HepG2 (cell line): ENCODE results near the gene SBK1. TPM values are rescaled to one million over a fixed set of nuclear protein-coding genes. Genes with fewer than 3 reads are reported as not detected.

Source experiments
- ATAC-seq: fragments of 200-7000 bp; cut with Tn5 transposase; 3 replicates; pipeline ENCODE4 v1.9.1; 2020; ENCODE audit warnings: mild to moderate bottlenecking, moderate library complexity
- BruUV-seq: library from RNA; stranded (reverse); fragments of 400-500 nt; replicated peaks from 2 replicates; lab custom pipeline; 2021; lab: Mats Ljungman, UMichigan
- CTCF ChIA-PET: fragments of 300-600 bp; formaldehyde crosslinking; extraction: SDS; loops from one replicate; lab custom pipeline; 2021; ENCODE audit warnings: low total read pairs, inconsistent platforms, low intra/inter-chr PET ratio; lab: Yijun Ruan, JAX
- POLR2A ChIA-PET: fragments of 350-600 bp; sonication (Branson Sonifier 250); formaldehyde crosslinking; loops from one replicate; lab custom pipeline; 2020; ENCODE audit warnings: antibody characterized with exemption, inconsistent platforms; lab: Yijun Ruan, JAX
- DNase-seq: peaks from one replicate; pipeline ENCODE4 v3.0.0-alpha.2; 2015; ENCODE audit warnings: low spot score
- FAIRE-seq: peaks from 3 replicates; lab custom pipeline; 2011; peaks lifted over from hg19 to GRCh38; lab: Jason Lieb, UNC
- H2AFZ ChIP-seq: one replicate; pipeline ENCODE4 v1.6.1; 2011; ENCODE audit warnings: low read length, inconsistent platforms
- H3K27ac ChIP-seq: fragments of 300-600 bp; 3 replicates; pipeline ENCODE4 v1.8.0; 2011; ENCODE audit warnings: mixed run types, mild to moderate bottlenecking, mixed read lengths, low read length, inconsistent platforms; ENCODE audit not compliant: insufficient read depth; ENCODE audit errors: extremely low read length
- H3K27me3 ChIP-seq, 2 experiments: fragments of 200-600 bp in 1 of 2; 2 replicates in 1 of 2; 3 replicates in 1 of 2; pipeline versions ENCODE4 v1.6.0 to v1.8.0; 2011; ENCODE audit warnings: low read length in 2 of 2, mild to moderate bottlenecking in 2 of 2, moderate library complexity in 2 of 2, inconsistent platforms in 1 of 2; ENCODE audit not compliant: insufficient read depth in 2 of 2, control insufficient read depth in 1 of 2
- H3K36me3 ChIP-seq, 2 experiments: fragments of 200-600 bp in 1 of 2; replicated peaks in 1 of 2; 2 replicates in 1 of 2; 3 replicates in 1 of 2; pipeline versions ENCODE4 v1.5.1 to v1.8.0; 2011; ENCODE audit warnings: low read length in 2 of 2, inconsistent platforms in 1 of 2; ENCODE audit not compliant: insufficient read depth in 2 of 2, control insufficient read depth in 1 of 2
- H3K4me1 ChIP-seq: 2 replicates; pipeline ENCODE4 v1.5.1; 2012; ENCODE audit warnings: low read length, inconsistent platforms; ENCODE audit not compliant: insufficient read depth
- H3K4me2 ChIP-seq: 2 replicates; pipeline ENCODE4 v1.6.0; 2011; ENCODE audit warnings: low read depth, low read length, inconsistent platforms
- H3K4me3 ChIP-seq, 3 experiments: fragments of 200-600 bp in 1 of 3; sonication (generic), shearing (Covaris generic) in 1 of 3; replicated peaks in 1 of 3; 2 replicates each; pipeline ENCODE4 v1.5.1; 2011 to 2016; ENCODE audit warnings: low read length in 3 of 3, inconsistent platforms in 2 of 3, low read depth in 2 of 3, mild to moderate bottlenecking in 2 of 3, control low read depth in 1 of 3, mixed read lengths in 1 of 3; ENCODE audit not compliant: insufficient read depth in 1 of 3
- H3K79me2 ChIP-seq: one replicate; pipeline ENCODE4 v1.6.1; 2011; ENCODE audit warnings: low read length, inconsistent platforms; ENCODE audit not compliant: insufficient read depth
- H3K9ac ChIP-seq: 2 replicates; pipeline ENCODE4 v1.6.0; 2011; ENCODE audit warnings: mild to moderate bottlenecking, low read depth, low read length, inconsistent platforms; ENCODE audit not compliant: insufficient read depth
- H3K9me3 ChIP-seq: 2 replicates; pipeline ENCODE4 v1.5.1; 2012; ENCODE audit warnings: mild to moderate bottlenecking, low read length
- H4K20me1 ChIP-seq: 2 replicates; pipeline ENCODE4 v1.6.0; 2011; ENCODE audit warnings: inconsistent platforms, mild to moderate bottlenecking, low read length, moderate library complexity; ENCODE audit not compliant: insufficient read depth
- DNMT1 ChIP-seq: sonication (generic); formaldehyde crosslinking; IDR thresholded peaks from 2 replicates; pipeline ENCODE4 v1.5.1; 2020; ENCODE audit warnings: mild to moderate bottlenecking, missing genetic modification reagents
- HDAC6 ChIP-seq: fragments of 200-600 bp; sonication (generic); IDR thresholded peaks from 2 replicates; pipeline ENCODE4 v1.7.0; 2017; ENCODE audit warnings: mild to moderate bottlenecking, antibody characterized with exemption, low read length, low read depth
- RBAK ChIP-seq: sonication (generic); formaldehyde crosslinking; IDR thresholded peaks from 2 replicates; pipeline ENCODE4 v1.5.1; 2020; ENCODE audit warnings: mild to moderate bottlenecking, missing genetic modification reagents
- TEAD3 ChIP-seq: optimal IDR thresholded peaks from 2 replicates; pipeline ENCODE3; 2016; ENCODE audit warnings: borderline replicate concordance
- THYN1 ChIP-seq: sonication (generic); formaldehyde crosslinking; IDR thresholded peaks from 2 replicates; pipeline ENCODE4 v1.8.1; 2023; ENCODE audit warnings: low read depth, mild to moderate bottlenecking, moderate library complexity, missing genetic modification reagents, borderline replicate concordance
- U2AF1 ChIP-seq: fragments of 200-400 bp; formaldehyde crosslinking; optimal IDR thresholded peaks from 2 replicates; pipeline ENCODE3; 2017; ENCODE audit warnings: mild to moderate bottlenecking, low read depth, low read length
- ZIK1 ChIP-seq: sonication (generic); formaldehyde crosslinking; IDR thresholded peaks from 2 replicates; pipeline ENCODE4 v1.5.0; 2020; ENCODE audit warnings: mild to moderate bottlenecking, low read depth, missing genetic modification reagents, borderline replicate concordance
- ZNF3 ChIP-seq: IDR thresholded peaks from 2 replicates; pipeline ENCODE4 v1.7.0; 2017; ENCODE audit warnings: inconsistent platforms
- WGBS: methylation state at CpG from one replicate; pipeline ENCODE4 v1.1.6; 2017; ENCODE audit warnings: low lambda C conversion rate; 5-methylcytosine and 5-hydroxymethylcytosine counted together
- in situ Hi-C: cut with HindIII; loops from 2 replicates; pipeline ENCODE4 v1.10.0; 2017; ENCODE audit warnings: low pct_unique_long_range_greater_than_20kb; ENCODE audit not compliant: extremely low pct_ligation_motif_present
- intact Hi-C: fragments of 100-400 bp; cut with micrococcal nuclease; formaldehyde crosslinking; loops from one replicate; pipeline ENCODE4 v1.10.0; 2022; ENCODE audit not compliant: unreplicated experiment
- polyA plus RNA-seq, 8 experiments: library from polyadenylated mRNA; depleted of rRNA in 3 of 8; stranded (reverse) in 7 of 8; unstranded in 1 of 8; fragments of >200 nt; fragmentation: Illumina TruSeq in 4 of 8; extraction: Trizol in 4 of 8; gene quantifications; 2 replicates each; pipeline versions ENCODE4 v1.2.1 to v1.2.3, GENCODE V29; 2011 to 2016; ENCODE audit warnings: low read depth in 4 of 8, missing spikeins in 1 of 8, mixed read lengths in 1 of 8; ENCODE audit not compliant: insufficient read depth in 1 of 8
- total RNA-seq, 5 experiments: library from RNA; depleted of rRNA; stranded (reverse); fragments of >200 nt; fragmentation: Illumina TruSeq; extraction: Trizol; gene quantifications; 2 replicates each; pipeline ENCODE4 v1.2.3, GENCODE V29; 2016; ENCODE audit warnings: low read depth in 1 of 5
- TF ChIP-seq, protein P1 (sequence below): sonication (generic); formaldehyde crosslinking; IDR thresholded peaks from 2 replicates; pipeline ENCODE4 v1.8.1; 2023; ENCODE audit warnings: mild to moderate bottlenecking, inconsistent platforms, moderate library complexity, missing genetic modification reagents, borderline replicate concordance
- TF ChIP-seq, protein P2 (sequence below): IDR thresholded peaks from 2 replicates; pipeline ENCODE4 v1.6.1; 2018; ENCODE audit warnings: missing genetic modification reagents
- TF ChIP-seq, protein P3 (sequence below): sonication (generic); formaldehyde crosslinking; IDR thresholded peaks from 2 replicates; pipeline ENCODE4 v1.8.0; 2022; ENCODE audit warnings: missing genetic modification reagents, low read depth, mild to moderate bottlenecking, borderline replicate concordance
- TF ChIP-seq, protein P4 (sequence below): IDR thresholded peaks from 2 replicates; pipeline ENCODE4 v1.6.1; 2016; ENCODE audit warnings: missing compliant biosample characterization, missing genetic modification reagents, borderline replicate concordance

The SBK1 gene
- total and polyA plus RNA-seq, 2 of the 13 experiments (the other 11 are each of a cell fraction or from before 2014, with no cell fraction given): 0.15 to 0.17 TPM

DNA sequence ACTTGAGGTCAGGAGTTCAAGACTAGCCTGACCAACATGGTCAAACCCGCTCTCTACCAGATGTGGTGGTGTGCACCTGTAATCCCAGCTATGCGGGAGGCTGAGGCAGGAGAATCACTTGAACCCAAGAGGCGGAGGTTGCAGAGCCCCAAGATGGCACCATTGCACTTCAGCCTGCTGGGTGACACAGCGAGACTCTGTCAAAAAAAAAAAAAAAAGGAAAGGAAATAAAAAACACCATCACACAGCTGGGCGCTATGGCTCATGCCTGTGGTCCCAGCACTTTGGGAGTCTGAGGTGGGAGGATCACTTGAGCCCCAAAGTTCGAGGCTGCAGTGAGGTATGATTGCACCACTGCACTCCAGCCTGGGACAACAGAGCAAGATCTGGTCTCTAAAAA is 13.3 kb upstream of the SBK1 start:
- ChIA-PET CTCF (interaction anchor here (4.4 kb wide), 1 partner anchor 38 kb away, joined by 91 read pairs; no protein-coding TSS in a partner anchor), POLR2A (no interaction called here)
- Histone ChIP-seq H4K20me1 (no peaks in the 10 kb centered on the region), H2AFZ (no peak overlapping the region), H3K36me3 (no peaks in the 10 kb centered on the region), H3K9ac (no peak overlapping the region), H3K4me3 (no peak overlapping the region; a peak in 1 of 6 replicates), H3K4me2 (no peak overlapping the region), H3K27me3 (peaks cover 3 to 42% of the 10 kb centered on the region in 2 experiments; a peak in 4 of 5 replicates), H3K27ac (no peak overlapping the region), H3K4me1 (peaks cover 10% of the 10 kb centered on the region; the same call in 1 of the 2 replicates), H3K9me3 (no peaks in the 10 kb centered on the region), H3K79me2 (no peaks in the 10 kb centered on the region)
- 50% methylated on average over 6 of the region's 6 CpGs for WGBS
- no peak for DNase-seq
- FAIRE-seq: no peak
- BruUV-seq: no TSS peak
- in situ Hi-C loops: loop anchor here (5.0 kb wide), 1 partner anchor 33 kb away; no protein-coding TSS in a partner anchor
- intact Hi-C loops: no loop called here
- no peak for TF ChIP-seq U2AF1
- TF ChIP-seq, protein P1, sequence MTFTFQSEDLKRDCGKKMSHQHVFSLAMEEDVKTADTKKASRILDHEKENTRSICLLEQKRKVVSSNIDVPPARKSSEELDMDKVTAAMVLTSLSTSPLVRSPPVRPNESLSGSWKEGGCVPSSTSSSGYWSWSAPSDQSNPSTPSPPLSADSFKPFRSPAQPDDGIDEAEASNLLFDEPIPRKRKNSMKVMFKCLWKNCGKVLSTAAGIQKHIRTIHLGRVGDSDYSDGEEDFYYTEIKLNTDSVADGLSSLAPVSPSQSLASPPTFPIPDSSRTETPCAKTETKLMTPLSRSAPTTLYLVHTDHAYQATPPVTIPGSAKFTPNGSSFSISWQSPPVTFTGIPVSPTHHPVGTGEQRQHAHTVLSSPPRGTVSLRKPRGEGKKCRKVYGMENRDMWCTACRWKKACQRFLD: no peak
- no peak for TF ChIP-seq RBAK (CRISPR knock-in tag)
- no peak for ATAC-seq

DNA sequence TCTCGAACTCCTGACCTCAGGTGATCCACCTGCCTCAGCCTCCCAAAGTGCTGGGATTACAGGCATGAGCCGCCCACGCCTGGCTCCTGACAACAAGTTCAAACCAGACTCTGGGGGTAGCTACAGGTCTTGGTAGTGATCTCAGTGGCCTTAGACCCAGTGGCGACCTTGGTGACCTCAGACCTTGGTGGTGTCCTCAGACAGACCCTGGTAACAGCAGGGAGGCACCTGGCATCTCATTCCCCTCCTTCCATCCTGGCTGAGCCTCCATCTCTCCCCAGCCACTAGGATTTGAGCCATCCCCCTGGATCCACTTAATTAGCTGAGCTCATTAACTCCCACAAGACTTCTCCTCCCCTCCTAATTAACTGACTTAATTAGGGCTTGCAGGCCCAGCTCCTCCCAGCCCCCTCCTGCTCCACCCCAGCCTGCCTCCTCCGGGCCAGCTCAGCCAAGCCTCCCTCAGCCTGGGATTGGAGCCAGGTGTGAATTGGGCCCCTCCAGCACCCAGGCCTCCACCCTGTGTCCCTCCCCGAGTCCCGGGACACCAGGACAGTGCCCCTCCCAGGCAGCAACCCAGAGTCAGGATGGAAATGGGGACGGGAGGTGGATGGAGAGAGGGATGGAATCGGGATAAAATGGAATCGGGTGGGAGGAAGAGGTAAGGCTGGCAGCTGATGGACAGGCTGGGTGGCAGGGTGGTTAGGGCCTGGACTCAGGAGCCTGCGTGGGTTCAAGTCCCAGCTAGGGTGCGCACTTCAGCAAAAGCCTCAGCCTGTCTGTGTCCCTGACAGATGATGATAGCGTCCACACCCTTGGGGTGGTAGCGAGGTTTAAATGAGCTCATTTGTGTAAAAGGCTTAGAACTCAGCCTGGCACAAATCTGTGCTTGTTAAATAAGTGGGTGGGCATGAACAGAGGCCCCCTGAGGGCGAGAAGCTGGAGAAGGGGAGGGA is 11.2 kb upstream of the SBK1 start:
- CTCF ChIA-PET: interaction anchor here (1.7 kb wide), 1 partner anchor 36 kb away, joined by 3 read pairs; no protein-coding TSS in a partner anchor
- TF ChIP-seq HDAC6 (no peak), THYN1 (CRISPR knock-in tag) (no peak), ZIK1 (CRISPR knock-in tag) (no peak), ZNF3 (CRISPR knock-in tag) (no peak), TEAD3 (CRISPR knock-in tag) (no peak), DNMT1 (CRISPR knock-in tag) (no peak)
- TF ChIP-seq, protein P2, sequence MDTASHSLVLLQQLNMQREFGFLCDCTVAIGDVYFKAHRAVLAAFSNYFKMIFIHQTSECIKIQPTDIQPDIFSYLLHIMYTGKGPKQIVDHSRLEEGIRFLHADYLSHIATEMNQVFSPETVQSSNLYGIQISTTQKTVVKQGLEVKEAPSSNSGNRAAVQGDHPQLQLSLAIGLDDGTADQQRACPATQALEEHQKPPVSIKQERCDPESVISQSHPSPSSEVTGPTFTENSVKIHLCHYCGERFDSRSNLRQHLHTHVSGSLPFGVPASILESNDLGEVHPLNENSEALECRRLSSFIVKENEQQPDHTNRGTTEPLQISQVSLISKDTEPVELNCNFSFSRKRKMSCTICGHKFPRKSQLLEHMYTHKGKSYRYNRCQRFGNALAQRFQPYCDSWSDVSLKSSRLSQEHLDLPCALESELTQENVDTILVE (CRISPR knock-in tag): no peak
- TF ChIP-seq, protein P3, sequence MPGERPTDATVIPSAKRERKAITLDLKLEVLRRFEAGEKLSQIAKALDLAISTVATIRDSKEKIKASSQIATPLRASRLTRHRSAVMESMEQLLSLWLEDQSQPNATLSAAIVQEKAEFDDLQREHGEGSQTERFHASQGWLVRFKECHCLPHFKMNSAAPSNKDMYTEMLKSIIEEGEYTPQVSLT (CRISPR knock-in tag): no peak
- TF ChIP-seq, protein P4, sequence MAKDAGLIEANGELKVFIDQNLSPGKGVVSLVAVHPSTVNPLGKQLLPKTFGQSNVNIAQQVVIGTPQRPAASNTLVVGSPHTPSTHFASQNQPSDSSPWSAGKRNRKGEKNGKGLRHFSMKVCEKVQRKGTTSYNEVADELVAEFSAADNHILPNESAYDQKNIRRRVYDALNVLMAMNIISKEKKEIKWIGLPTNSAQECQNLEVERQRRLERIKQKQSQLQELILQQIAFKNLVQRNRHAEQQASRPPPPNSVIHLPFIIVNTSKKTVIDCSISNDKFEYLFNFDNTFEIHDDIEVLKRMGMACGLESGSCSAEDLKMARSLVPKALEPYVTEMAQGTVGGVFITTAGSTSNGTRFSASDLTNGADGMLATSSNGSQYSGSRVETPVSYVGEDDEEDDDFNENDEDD (CRISPR knock-in tag): no peak

More for the DNA sequence above, 11.2 kb upstream of the SBK1 start:
- Histone ChIP-seq H2AFZ (no peak overlapping the region), H3K79me2 (no peaks in the 10 kb centered on the region), H4K20me1 (no peaks in the 10 kb centered on the region), H3K4me2 (no peak overlapping the region), H3K36me3 (no peaks in the 10 kb centered on the region), H3K4me1 (peaks cover 10% of the 10 kb centered on the region; the same call in 1 of the 2 replicates), H3K27ac (no peak overlapping the region), H3K9ac (no peak overlapping the region), H3K27me3 (peaks cover 2 to 26% of the 10 kb centered on the region in 2 experiments; a peak in 4 of 5 replicates), H3K9me3 (no peaks in the 10 kb centered on the region), H3K4me3 (no peak overlapping the region)
- intact Hi-C loops: no loop called here
- 9% methylated on average over 15 of the region's 15 CpGs for WGBS
- BruUV-seq: no TSS peak
- FAIRE-seq (no peak), ATAC-seq (no peak), DNase-seq (no peak)
- POLR2A ChIA-PET: interaction anchor here (1.1 kb wide), 1 partner anchor 11 kb away, joined by 3 read pairs; the partner anchor contains the start of gene SBK1
- in situ Hi-C loops: no loop called here
